Glomerular visceral epithelial cell (primary cell): ENCODE results near the gene PKNOX1.
"Not testable (repeated sequence)": the region's sequence is repeated elsewhere in the genome, so short reads cannot be mapped to it uniquely, and the experiment has no call there.

Experiments used
- DNase-seq: peaks from one replicate; pipeline ENCODE4 v3.0.0-alpha.2; 2016; ENCODE audit errors: extremely low spot score

The PKNOX1 gene

DNA sequence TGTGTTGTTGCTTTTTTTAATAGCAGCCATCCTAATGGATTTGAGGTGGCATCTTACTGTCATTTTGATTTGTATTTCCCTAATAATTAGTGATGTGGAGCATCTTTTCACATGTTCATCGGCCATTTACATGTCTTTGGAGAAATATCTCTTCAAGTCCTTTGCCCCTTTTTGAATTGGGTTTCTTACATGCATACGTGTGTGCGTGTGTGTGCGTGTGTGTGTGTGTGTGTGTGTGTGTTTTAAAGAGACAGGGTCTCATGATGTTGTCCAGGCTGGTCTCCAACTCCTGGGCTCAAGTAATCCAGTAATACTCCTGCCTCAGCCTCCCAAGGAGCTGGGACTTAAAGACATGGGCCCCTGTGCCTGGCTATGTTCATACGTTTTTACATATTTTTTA lies 9.5 kb downstream of the PKNOX1 start:
- DNase-seq, result no peak

GRCh38 chr21:42986125-42986783 lies 11.9 kb downstream of the PKNOX1 start:
- no peak for DNase-seq

- DNase-seq, result no peak
Observed at GRCh38 chr21:42988236-42988965, 14.0 kb downstream of the PKNOX1 start.

DNA sequence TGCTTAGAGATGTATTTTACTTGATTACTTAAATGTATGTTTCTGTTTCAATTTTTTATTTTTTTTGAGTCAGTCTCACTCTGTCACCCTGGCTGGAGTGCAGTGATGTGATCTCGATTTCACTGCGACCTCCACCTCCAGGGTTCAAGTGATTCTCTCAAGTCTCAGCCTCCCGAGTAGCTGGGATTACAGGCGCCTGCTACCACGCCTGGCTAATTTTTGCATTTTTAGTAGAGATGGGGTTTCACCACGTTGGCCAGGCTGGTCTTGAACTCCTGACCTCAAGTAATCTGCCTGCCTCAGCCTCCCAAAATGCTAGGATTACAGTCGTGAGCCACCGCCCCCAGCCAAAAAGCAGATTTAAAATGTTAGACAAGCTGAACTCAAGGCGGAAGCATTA lies 15.0 kb downstream of the PKNOX1 start:
- DNase-seq, result not testable (repeated sequence)

DNA sequence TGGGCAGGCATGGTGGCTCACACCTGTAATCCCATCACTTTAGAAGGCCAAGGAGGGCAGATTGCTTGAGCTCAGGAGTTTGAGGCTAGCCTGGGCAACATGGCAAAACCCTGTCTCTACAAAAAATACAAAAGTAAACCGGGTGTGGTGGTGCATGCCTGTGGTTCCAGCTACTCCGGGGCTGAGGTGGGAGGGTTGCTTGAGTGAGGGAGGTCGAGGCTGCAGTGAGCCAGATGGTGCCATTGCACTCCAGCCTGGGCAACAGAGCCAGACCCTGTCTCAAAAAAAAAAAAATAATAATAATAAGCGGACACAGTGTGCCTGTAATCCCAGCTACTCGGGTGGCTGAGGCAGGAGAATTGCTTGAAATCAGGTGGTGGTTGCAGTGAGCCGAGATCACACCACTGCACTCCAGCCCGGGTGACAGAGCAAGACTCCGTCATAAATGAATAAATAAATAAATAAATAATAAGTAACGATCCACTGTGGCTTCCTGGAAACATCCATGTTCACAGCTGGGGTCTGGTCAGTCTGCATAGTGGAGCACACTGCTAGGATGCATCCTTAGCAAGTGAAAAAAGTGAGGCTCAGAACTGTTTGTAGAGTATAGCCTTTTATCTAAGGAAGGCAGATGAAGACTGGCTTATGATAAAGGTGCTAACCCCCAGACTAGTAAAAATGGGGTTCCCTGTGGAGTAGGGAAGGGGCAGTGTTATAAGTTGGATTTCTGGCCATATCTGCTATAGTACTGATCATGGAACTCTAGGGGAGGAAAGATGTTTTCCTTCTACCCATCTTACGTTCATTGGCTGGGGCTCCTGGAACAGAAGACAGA lies 15.7 kb downstream of the PKNOX1 start:
- no peak for DNase-seq

DNA sequence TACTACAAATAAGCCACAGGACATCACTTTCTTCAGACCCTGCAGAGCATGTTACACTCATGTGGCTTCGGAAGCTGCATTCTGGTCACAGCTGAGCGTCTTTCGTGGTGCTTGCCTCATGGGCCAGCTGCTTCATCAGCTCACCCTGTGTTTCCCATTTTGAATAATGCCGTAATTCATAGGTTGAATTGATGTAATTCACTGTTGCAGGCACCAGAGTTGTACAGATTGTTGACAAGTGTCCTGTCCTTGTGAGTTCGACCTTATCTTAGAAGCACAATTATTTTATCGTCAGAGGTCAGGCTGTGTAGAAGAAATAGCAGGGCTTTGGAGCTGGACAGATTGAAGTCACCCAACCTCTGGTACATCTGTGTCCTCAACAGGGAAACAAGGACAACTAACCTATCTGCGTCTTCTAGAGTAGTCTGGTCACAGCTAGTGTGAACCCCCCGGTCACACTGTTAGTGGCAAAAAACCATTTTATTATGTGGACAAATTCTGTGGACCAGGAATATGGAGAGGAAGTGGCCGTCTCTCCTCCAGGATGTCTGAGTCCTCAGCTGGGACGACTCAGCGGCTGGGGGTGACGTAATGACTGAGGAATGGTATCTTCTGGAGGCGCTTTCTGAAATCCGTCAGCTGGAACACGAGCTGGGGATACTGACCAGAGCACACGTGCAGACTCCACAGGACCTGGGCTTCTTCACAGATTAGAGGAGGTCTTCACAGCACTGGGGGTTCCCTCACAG lies 17.8 kb downstream of the PKNOX1 start:
- peak; percentile 94 for DNase-seq

- DNase-seq, result no peak
Observed at GRCh38 chr21:42993051-42993712, 18.8 kb downstream of the PKNOX1 start.

GRCh38 chr21:42997053-42997452 lies 22.7 kb downstream of the PKNOX1 start:
- DNase-seq, result peak; percentile 30

GRCh38 chr21:42997983-42998382 lies 23.6 kb downstream of the PKNOX1 start:
- DNase-seq, result not testable (repeated sequence)

GRCh38 chr21:42999152-42999551 lies 24.8 kb downstream of the PKNOX1 start:
- DNase-seq, result not testable (repeated sequence)

DNA sequence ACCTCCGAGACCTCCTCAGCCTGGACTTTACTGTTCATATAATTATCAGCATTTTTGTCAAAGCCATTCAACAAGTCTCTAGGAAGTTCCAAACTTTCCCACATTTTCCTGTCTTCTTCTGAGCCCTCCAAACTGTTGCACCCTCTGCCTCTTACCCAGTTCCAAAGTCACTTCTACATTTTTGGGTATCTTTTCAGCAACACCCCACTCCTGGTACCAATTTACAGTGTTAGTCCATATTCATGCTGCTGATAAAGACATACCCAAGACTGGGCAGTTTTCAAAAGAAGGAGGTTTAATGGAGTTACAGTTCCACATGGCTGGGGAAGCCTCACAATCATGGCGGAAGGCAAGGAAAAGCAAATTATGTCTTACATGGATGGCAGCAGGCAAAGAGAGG lies 25.7 kb downstream of the PKNOX1 start:
- DNase-seq, result not testable (repeated sequence)

GRCh38 chr21:43001316-43001715 lies 27.0 kb downstream of the PKNOX1 start:
- no peak for DNase-seq

DNA sequence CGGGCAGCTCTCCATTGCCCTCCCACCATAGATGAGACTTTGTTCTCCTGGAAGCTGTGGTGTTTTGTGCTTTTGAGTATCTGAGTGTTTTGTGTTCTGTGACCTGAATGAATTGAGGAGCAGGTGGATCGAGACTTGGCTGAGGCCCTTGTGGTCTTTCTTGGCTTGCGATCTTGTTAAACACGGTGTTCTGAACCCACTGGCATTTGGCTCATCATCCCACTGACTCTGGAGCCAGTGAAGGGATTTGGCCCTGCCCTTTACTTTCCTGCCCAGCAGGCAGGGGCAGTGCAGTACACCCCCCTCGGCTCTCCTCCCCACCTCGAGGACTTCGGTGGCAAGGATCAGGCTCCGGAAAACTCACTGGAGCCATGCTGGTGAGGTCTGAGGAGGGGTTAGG lies 30.6 kb downstream of the PKNOX1 start:
- no peak for DNase-seq

GRCh38 chr21:43005635-43006034 lies 31.3 kb downstream of the PKNOX1 start:
- DNase-seq, result no peak

DNA sequence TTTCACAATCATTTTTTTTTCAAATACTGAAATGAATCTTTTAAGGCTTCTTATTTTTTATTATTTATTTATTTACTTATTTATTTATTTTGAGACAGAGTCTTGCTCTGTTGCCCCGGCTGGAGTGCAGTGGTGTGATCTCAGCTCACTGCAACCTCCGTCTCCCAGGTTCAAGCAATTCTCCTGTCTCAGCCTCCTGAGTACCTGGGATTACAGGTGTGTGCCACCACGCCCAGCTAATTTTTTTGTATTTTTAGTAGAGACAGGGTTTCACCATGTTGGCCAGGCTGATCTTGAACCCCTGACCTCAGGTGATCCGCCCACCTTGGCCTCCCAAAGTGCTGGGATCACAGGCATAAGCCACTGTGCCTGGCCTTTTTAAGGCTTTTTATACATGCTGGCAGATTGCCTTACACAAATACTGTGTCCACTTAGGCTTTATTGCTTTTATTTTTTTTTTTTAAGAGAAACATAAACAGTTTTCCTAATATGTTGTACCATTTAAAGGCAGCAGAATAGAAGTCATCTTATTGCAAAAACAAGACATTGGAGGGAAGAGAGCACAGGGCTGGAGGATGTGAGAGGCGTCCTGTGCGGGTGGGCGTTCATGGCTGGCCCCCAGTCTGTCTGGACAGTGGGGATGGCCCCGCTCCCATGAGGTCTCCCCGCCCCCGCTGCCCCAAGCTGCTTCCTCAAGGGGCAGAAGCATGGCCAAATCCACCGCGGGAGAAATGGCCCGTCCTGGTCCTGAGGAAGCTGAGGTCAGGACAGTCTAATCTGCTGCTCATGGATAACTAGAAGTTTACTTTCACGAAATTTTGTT lies 31.9 kb downstream of the PKNOX1 start:
- not testable (repeated sequence) for DNase-seq

DNA sequence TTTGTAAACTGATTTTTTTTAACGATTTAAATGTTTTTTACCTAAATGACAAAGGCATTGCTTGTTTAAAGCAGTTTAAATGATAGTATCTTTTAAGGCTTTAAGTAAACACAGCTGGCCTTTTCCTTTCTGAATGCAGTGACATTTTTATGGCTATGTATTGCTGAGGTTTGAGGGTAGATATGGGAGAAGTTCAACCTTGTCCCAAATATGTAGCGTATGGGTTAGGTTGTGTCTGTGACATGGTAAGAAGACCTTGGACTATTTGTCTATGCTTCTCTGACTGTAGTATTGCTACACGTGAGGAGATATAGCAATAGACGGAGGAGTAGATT lies 32.5 kb downstream of the PKNOX1 start:
- no peak for DNase-seq

DNA sequence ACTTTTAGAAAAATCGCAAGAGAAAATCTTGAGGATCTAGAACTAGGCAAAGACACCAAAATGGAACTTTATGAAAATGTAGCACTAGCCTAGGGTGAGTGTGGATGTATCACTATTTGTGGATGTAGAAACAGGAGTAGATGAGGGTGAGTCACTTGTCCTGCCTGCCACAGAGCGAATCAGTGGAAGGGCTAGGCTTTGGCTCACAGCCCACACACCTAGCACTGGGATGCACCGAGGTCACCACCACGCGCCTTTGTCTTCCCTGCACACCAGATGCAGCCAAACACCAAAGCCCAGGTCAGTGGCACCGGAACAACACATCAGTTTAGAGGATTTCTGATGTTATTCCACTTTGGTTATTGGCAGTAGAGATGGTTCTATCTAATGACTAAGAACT lies 38.2 kb downstream of the PKNOX1 start:
- no peak for DNase-seq

DNA sequence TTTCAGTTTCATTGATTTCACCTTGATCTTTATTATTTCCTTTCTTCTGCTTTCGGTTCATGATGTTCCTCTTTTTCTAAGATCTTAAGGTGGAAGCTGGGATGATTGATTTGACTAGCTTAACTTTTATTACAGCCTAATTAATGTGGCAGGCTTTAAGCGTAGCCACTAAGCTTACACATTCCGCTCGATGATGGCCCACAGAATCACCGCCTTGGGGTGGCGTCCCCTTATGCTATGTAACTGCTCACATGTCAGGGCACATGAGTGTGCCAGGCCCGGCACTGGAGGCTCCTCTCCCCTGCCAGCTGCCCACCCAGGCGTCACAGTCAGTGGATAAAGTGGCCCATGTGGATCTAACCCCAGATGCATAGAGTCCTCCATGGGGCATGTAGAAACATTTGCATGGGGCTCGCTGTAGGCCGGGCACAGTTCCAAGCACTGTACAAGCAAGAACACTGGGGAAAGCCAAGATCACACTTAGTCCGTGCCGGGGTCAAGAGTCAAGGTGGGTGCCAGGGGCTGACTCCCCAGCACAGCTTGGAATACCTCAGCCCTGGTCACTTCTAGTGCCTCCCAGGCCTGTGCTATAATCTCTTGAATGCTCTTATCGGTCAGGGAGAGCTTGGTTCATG lies 41.7 kb downstream of the PKNOX1 start:
- no peak for DNase-seq

DNA sequence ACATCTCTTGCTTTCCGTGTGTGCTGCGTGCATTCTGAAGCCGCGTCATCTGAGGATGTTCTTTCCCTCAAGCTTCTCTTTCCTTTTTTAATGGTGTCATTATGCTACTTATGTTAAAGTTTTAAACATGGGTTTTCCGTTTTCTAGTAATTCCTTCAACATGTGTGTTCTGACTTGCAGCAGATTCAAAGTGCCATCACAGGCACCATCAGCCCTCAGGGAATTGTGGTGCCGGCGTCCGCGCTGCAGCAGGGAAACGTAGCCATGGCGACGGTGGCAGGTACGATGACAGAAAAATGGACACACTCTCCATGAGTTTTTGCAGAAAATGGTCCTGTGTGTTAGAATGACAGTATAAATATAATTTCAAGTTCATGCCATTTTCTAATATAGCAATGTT lies 42.4 kb downstream of the PKNOX1 start:
- no peak for DNase-seq

- no peak for DNase-seq
Observed at GRCh38 chr21:43018519-43018918, 44.2 kb downstream of the PKNOX1 start.
